ENCODE data around the gene GSAP. TPM values are rescaled to one million over a fixed set of nuclear protein-coding genes. Genes with fewer than 3 reads are reported as not detected.

Gene GSAP
- polyA plus RNA-seq, 1 of the 3 experiments (the other 2 are of a cell fraction): 5.9 TPM

DNA sequence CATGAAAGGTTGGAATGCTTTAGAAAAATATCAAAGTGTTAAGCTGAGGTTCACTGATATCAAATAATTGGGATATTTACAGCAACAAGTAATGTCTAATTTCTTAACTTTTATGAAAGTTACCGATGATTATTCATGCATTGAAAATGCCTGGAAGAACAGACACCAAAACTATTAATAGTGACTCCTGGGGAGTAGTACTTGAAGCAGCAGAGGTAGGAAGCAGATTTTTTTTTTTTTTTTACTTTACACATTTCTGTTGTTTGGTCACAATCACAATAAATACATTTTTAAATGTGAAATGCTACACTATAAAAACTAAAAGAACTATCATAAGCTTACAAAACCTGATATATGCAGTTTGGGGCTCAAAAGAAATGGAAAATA is 146.1 kb downstream of the GSAP start:
- WGBS (ENCODE audit: low lambda C conversion rate): 96% methylated on average over 1 of the region's 1 CpG
- TF ChIP-seq MEF2A (IDR thresholded peaks at IDR 0.05; ENCODE audit: borderline replicate concordance, low read depth) (no peak), SIN3A (IDR thresholded peaks at IDR 0.05; ENCODE audit: borderline replicate concordance, low read depth, low read length) (no peak), JUND (IDR thresholded peaks at IDR 0.05) (no peak), MXI1 (IDR thresholded peaks at IDR 0.05; ENCODE audit: low read depth, low read length) (no peak), SMC3 (IDR thresholded peaks at IDR 0.05; ENCODE audit: low read depth, low read length) (no peak), NRF1 (IDR thresholded peaks at IDR 0.05; ENCODE audit: low read depth, low read length) (no peak), TEAD4 (IDR thresholded peaks at IDR 0.05; ENCODE audit: borderline replicate concordance, insufficient read depth) (no peak), RCOR1 (IDR thresholded peaks at IDR 0.05; ENCODE audit: low read length) (no peak), CHD2 (IDR thresholded peaks at IDR 0.05; ENCODE audit: low read length, partially characterized antibody) (no peak), MAX (IDR thresholded peaks at IDR 0.05; ENCODE audit: low read depth) (no peak), TAF1 (IDR thresholded peaks at IDR 0.05; ENCODE audit: borderline replicate concordance, low read depth, low read length) (no peak)
- Histone ChIP-seq H3K9me3 (no peaks in the 10 kb centered on the region), H3K27ac (ENCODE audit: low read depth in 2 of 2, low read length in 1 of 2) (no peak overlapping the region; a peak in 1 of 4 replicates), H3K27me3 (ENCODE audit: insufficient read depth) (no peaks in the 10 kb centered on the region), H3K9me2 (no peaks in the 10 kb centered on the region), H3K4me3 (ENCODE audit: low read depth in 2 of 2, low read length in 1 of 2) (no peak overlapping the region), H2AFZ (ENCODE audit: low read depth) (no peak overlapping the region), H3K4me1 (ENCODE audit: control insufficient read depth in 1 of 2, insufficient read depth in 2 of 2, low read depth in 1 of 2, low read length in 1 of 2) (no peaks in the 10 kb centered on the region), H3K4me2 (no peak overlapping the region), H4K20me1 (ENCODE audit: insufficient read depth) (no peaks in the 10 kb centered on the region), H3F3A (replicated peaks; ENCODE audit: insufficient read depth) (no peaks in the 10 kb centered on the region), H3K36me3 (replicated peaks in 1 of 2; ENCODE audit: control insufficient read depth in 1 of 2, insufficient read depth in 2 of 2, low read length in 1 of 2) (no peaks in the 10 kb centered on the region), H3K79me2 (ENCODE audit: insufficient read depth) (no peaks in the 10 kb centered on the region), H3K9ac (no peak overlapping the region)
- ChIA-PET CTCF (interaction anchor here (1.2 to 4.9 kb wide), 2 partner anchors 16 to 23 kb away, joined by 3 to 23 read pairs; no protein-coding TSS in a partner anchor), POLR2A (no interaction called here)
- DNase-seq: no peak

GRCh38 chr7:77269360-77270093 is 146.6 kb downstream of the GSAP start:
- H3K4me3 ChIP-seq (ENCODE audit: low read depth in 2 of 2, low read length in 1 of 2): no peak overlapping the region
- CTCF ChIA-PET: interaction anchor here (1.2 to 4.9 kb wide), 2 partner anchors 15 to 23 kb away, joined by 3 to 23 read pairs; no protein-coding TSS in a partner anchor

More at GRCh38 chr7:77269360-77270093, 146.6 kb downstream of the GSAP start:
- H2AFZ ChIP-seq (ENCODE audit: low read depth): 0 out of 2 replicates have a peak overlapping the region, but pooled peaks have one; percentile 2
- no peaks in the 10 kb centered on the region for H3K9me3 ChIP-seq
- no peaks in the 10 kb centered on the region for H3K79me2 ChIP-seq (ENCODE audit: insufficient read depth)
- H3K9me2 ChIP-seq: no peaks in the 10 kb centered on the region
- no peak overlapping the region for H3K9ac ChIP-seq
- no peaks in the 10 kb centered on the region for H3K27me3 ChIP-seq (ENCODE audit: insufficient read depth)
- H4K20me1 ChIP-seq (ENCODE audit: insufficient read depth): no peaks in the 10 kb centered on the region
- no peak overlapping the region; a peak in 1 of 4 replicates for H3K27ac ChIP-seq (ENCODE audit: low read depth in 2 of 2, low read length in 1 of 2)
- H3K4me2 ChIP-seq: no peak overlapping the region
- no peaks in the 10 kb centered on the region for H3K4me1 ChIP-seq (ENCODE audit: control insufficient read depth in 1 of 2, insufficient read depth in 2 of 2, low read depth in 1 of 2, low read length in 1 of 2)
- no peaks in the 10 kb centered on the region for H3K36me3 ChIP-seq (replicated peaks in 1 of 2; ENCODE audit: control insufficient read depth in 1 of 2, insufficient read depth in 2 of 2, low read length in 1 of 2)
- POLR2A ChIA-PET: no interaction called here
- no peaks in the 10 kb centered on the region for H3F3A ChIP-seq (replicated peaks; ENCODE audit: insufficient read depth)
- TF ChIP-seq JUND (IDR thresholded peaks at IDR 0.05): no peak
- TF ChIP-seq RCOR1 (IDR thresholded peaks at IDR 0.05; ENCODE audit: low read length): no peak
- TF ChIP-seq FOXJ3 (CRISPR knock-in tag; IDR thresholded peaks at IDR 0.05): no peak
- no peak for TF ChIP-seq SIN3A (IDR thresholded peaks at IDR 0.05; ENCODE audit: borderline replicate concordance, low read depth, low read length)
- TF ChIP-seq TEAD4 (IDR thresholded peaks at IDR 0.05; ENCODE audit: borderline replicate concordance, insufficient read depth): no peak
- no peak for TF ChIP-seq EP300 (IDR thresholded peaks at IDR 0.05; ENCODE audit: borderline replicate concordance in 1 of 2, low read depth in 1 of 2, low read length in 1 of 2)
- no peak for TF ChIP-seq POLR2AphosphoS5 (IDR thresholded peaks at IDR 0.05; ENCODE audit: low read depth, low read length)
- no peak for TF ChIP-seq NFIC (IDR thresholded peaks at IDR 0.05; ENCODE audit: borderline replicate concordance)
- TF ChIP-seq FOXM1 (IDR thresholded peaks at IDR 0.05; ENCODE audit: low read depth): no peak
- TF ChIP-seq, protein P1, sequence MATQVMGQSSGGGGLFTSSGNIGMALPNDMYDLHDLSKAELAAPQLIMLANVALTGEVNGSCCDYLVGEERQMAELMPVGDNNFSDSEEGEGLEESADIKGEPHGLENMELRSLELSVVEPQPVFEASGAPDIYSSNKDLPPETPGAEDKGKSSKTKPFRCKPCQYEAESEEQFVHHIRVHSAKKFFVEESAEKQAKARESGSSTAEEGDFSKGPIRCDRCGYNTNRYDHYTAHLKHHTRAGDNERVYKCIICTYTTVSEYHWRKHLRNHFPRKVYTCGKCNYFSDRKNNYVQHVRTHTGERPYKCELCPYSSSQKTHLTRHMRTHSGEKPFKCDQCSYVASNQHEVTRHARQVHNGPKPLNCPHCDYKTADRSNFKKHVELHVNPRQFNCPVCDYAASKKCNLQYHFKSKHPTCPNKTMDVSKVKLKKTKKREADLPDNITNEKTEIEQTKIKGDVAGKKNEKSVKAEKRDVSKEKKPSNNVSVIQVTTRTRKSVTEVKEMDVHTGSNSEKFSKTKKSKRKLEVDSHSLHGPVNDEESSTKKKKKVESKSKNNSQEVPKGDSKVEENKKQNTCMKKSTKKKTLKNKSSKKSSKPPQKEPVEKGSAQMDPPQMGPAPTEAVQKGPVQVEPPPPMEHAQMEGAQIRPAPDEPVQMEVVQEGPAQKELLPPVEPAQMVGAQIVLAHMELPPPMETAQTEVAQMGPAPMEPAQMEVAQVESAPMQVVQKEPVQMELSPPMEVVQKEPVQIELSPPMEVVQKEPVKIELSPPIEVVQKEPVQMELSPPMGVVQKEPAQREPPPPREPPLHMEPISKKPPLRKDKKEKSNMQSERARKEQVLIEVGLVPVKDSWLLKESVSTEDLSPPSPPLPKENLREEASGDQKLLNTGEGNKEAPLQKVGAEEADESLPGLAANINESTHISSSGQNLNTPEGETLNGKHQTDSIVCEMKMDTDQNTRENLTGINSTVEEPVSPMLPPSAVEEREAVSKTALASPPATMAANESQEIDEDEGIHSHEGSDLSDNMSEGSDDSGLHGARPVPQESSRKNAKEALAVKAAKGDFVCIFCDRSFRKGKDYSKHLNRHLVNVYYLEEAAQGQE (IDR thresholded peaks at IDR 0.05; ENCODE audit: low read depth, low read length): no peak
- no peak for TF ChIP-seq GATA2 (CRISPR knock-in tag; IDR thresholded peaks at IDR 0.05)
- TF ChIP-seq, protein P2, sequence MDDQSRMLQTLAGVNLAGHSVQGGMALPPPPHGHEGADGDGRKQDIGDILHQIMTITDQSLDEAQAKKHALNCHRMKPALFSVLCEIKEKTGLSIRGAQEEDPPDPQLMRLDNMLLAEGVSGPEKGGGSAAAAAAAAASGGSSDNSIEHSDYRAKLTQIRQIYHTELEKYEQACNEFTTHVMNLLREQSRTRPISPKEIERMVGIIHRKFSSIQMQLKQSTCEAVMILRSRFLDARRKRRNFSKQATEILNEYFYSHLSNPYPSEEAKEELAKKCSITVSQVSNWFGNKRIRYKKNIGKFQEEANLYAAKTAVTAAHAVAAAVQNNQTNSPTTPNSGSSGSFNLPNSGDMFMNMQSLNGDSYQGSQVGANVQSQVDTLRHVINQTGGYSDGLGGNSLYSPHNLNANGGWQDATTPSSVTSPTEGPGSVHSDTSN (IDR thresholded peaks at IDR 0.05): no peak
- no peak for TF ChIP-seq MEF2A (IDR thresholded peaks at IDR 0.05; ENCODE audit: borderline replicate concordance, low read depth)
- no peak for TF ChIP-seq GABPA (IDR thresholded peaks at IDR 0.05; ENCODE audit: low read depth)
- TF ChIP-seq, protein P3, sequence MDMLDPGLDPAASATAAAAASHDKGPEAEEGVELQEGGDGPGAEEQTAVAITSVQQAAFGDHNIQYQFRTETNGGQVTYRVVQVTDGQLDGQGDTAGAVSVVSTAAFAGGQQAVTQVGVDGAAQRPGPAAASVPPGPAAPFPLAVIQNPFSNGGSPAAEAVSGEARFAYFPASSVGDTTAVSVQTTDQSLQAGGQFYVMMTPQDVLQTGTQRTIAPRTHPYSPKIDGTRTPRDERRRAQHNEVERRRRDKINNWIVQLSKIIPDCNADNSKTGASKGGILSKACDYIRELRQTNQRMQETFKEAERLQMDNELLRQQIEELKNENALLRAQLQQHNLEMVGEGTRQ (IDR thresholded peaks at IDR 0.05; ENCODE audit: borderline replicate concordance, low read depth, low read length): no peak
- no peak for DNase-seq
- WGBS (ENCODE audit: low lambda C conversion rate): 67% methylated on average over 4 of the region's 4 CpGs
